GM21723 (cell line): Measurements from ENCODE around the gene RAB37.

Source experiments
- ATAC-seq: cut with Tn5 transposase; IDR thresholded peaks from one replicate; pipeline ENCODE4 v1.9.1; 2021; ENCODE audit warnings: mild to moderate bottlenecking, moderate library complexity; ENCODE audit not compliant: unreplicated experiment

The RAB37 gene

DNA sequence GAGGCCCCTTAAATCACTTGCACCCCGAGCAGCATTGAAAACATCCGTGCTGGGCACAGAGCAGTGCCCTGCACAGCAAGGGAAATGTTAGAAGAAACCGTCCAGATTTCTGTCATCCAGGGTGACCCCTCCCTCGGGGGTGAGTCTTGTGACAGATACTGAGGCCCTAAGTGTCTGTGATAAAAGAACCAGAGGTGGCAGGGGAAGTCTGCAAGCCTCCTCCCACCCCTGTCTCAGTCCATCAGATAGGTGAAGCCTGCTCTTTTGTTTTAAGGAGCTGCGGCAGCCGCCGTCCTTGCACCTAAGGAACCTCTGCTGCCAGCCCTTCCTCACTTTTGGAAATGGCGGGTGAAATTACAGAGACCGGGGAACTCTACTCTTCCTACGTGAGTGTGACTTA, 39.9 kb downstream of the RAB37 start:
- ATAC-seq = no peak

- ATAC-seq = no peak
Measured at GRCh38 chr17:74777901-74778515, 41.0 kb downstream of the RAB37 start.

- ATAC-seq = no peak
Measured at GRCh38 chr17:74778960-74779359, 41.9 kb downstream of the RAB37 start.

GRCh38 chr17:74779501-74779900, 42.4 kb downstream of the RAB37 start:
- no peak for ATAC-seq

DNA sequence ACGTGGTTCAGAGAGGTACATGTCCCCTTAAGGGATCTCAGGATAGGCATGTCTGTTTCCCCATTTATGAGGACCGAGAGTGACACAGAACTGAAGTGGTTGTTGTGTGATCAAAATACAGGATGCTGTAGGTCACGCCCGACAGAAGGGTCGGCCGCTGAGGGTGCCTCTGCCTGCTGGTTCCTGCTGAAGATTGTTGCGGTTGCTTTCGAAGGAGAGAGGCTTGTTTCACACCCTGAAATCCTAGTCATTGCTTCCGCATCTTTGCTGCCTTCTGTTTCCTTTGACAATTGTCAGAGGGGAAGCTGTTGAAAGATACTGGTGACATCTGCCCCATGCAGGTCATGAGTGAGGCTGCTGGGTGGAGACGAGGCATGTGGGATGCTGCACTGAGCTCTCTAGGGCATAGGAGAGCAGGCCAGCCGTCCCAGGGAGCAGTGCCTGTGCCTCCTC, 42.9 kb downstream of the RAB37 start:
- peak; percentile 53 for ATAC-seq

DNA sequence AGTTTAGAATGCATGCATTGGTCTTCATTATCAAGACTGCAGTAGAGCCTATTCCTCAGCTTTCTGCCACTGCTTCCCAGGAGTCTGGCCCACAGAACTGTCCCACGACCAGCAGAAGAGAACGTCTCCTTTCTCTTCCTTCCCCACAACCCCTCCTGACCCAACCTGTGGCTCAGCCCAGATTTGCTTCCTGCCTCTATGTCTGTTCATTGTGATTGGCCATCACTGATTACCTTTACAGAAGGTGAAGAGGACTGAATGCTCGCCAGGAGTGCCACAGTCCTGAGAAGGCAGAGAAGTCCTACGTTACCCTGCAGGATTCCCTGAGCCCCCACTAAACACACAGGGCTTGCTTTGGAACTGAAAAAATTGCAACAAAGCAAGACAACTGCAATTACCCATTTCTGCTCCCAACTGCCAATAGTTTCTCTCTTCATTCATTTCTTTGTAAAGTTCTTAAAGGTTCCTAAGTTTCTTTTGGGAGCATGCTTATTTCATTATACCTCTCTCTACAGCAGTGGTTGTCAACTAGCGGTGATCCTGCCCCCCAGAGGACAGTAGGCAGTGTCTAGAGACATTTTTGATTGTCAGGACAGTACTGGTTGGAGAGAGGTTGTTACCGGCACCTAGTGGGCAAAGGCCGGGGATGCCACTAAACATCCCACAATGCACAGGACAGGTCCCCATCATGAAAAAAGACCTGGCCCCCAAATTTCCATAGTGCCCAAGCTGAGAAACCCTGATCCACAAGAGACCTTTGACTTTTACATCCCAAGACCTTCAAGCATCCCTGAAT, 43.6 kb downstream of the RAB37 start:
- no peak for ATAC-seq

- no peak for ATAC-seq
Measured at GRCh38 chr17:74782571-74782970, 45.5 kb downstream of the RAB37 start.

- ATAC-seq = no peak
Measured at GRCh38 chr17:74784125-74784810, 47.2 kb downstream of the RAB37 start.

- no peak for ATAC-seq
Measured at GRCh38 chr17:74785096-74785980, 48.3 kb downstream of the RAB37 start.

- no peak for ATAC-seq
Measured at GRCh38 chr17:74785981-74786360, 48.9 kb downstream of the RAB37 start.

DNA sequence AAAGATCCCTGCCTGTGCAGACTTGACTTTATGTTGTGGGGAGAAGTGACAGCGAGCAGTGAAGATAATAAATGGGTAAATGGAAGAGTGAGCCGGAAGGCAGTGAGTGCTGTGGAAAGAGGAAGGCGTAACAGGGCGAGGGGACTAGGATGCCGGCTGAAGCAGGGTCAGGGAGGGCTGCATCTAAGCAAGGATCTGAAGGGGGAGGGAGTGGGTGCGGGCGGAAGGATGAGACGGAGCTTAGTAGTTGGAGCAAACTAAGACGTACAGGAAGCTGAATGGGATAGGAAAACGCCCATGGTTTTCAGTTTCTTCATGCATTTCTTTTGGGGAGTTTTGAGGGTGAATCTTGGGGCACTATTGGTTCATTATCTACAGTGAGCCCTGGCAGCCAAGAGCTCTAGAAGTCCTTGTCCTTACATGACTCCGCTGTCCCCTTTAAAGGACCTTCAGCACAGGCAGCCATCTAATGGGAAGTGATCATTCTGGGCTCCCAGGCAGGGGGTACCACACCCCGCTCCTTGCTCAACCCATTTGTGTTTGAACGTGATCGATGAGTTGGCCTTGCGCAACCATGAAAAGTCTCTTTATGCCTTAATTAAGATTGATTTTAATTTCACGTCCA, 49.5 kb downstream of the RAB37 start:
- ATAC-seq = no peak

DNA sequence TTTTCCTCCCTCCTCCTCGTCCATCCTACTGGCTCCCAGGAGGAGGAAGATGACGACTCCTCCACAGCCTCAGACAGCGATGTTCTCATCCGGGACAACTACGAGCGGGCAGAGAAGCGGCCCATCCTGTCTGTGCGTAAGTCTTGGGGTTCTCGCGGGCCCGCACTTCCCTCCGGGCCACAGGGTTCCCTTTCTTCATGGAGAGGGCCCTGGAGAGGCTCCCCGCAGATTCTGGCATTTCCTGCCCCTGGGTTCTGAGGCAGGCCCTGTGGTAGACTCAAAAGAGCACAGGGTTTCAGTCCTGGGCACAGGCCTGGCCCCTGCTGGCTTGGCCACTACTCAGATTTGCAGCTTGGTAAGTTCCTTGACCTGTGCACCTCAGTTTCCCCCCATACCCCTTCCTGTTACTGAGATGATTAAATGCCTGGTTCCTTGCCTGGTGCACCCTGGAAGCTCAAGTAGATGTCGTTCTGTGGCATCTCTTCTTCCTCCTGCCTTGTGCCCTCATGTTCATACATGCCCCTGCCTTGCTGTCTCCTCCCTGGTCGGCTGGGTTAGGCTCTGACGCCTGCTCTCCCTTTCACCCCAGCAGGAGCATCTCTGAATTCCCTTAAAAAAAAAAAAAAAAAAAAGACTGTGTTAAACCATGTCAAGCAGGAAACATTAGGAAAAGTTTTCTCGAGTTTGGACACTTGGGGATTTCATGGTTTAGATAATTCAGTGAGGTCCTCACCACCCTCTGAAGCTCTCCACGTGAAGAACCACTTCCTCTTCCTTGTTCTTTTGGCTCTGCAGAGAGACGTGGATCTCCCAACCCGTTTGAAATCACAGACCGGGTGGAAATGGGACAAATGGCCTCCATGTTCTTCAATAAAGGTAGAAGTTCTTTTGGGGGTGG, 53.4 kb downstream of the RAB37 start:
- no peak for ATAC-seq

DNA sequence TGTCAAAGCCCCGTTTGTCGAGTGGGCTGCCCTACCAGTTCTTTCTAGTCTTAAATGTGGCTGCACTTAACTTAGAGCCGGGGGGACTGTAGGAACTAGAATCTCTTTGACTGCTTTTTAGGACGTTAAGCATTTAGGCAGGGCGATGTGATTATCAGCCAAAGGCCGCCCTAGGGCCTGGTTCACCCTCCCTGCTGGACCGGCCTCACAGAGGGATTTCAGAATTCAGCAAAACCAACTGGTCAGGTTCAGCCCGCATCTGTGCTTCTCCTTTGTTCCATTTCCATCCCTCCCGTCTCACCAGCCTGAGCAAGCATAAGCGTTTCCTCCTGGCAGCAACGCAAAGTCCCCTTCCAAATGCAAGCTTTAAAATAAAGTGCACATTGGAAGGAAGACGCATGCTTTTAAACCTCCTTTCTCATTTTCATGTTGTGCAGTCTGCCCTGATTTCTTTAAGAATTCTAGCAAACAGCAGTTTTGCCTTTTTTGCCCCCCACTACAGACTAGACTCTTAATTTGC, 55.6 kb downstream of the RAB37 start:
- no peak for ATAC-seq

GRCh38 chr17:74795327-74796020, 58.4 kb downstream of the RAB37 start:
- ATAC-seq = no peak

DNA sequence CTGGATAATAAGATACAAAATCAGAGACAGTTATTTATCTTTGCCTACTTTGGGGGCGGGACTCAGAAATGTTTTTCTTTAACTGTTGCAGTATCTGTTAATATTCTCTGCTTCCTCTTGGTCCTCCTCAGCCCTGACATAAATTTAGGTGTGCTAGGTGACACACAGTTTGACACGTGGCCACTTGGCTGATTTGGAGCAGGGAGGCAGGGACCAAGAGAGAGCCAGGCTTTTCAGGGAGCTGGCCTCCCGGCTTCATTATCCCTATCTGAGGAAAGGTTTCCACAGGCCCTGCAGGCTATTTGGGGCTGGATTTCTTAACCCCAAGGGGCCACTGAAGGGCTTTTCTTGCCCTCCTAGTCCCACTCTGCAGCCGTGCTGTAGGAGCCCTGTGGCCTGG, 59.2 kb downstream of the RAB37 start:
- no peak for ATAC-seq

- no peak for ATAC-seq
Measured at GRCh38 chr17:74796866-74797265, 59.8 kb downstream of the RAB37 start.
